ENCODE data around the gene DENND1A.

DNA sequence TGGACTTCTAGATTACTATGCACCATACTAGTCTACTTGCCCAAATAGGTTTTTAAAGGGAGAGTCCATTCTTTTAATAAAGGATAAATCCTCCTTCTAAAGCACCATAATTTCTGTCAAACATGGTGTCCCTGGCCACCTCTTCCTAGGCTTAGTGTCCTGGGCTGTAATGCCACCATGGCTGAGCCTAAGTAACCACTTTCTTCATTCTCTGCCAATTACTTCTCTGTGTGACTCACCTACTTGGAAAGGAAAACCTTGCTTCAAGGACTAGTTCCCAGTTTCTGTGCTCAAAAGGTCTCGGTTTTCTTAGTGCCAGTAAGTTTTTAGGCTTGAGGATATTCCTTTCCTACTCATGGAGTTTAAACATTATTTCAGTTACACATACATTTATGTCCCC lies 273.4 kb downstream of the DENND1A start:
- TF ChIP-seq ZNF292 (CRISPR knock-in tag; IDR thresholded peaks at IDR 0.05; ENCODE audit: borderline replicate concordance, low read depth) (no peak), HNRNPH1 (optimal IDR thresholded peaks at IDR 0.05; ENCODE audit: low read depth, low read length) (no peak), IRF2 (CRISPR knock-in tag; IDR thresholded peaks at IDR 0.05) (no peak), EED (CRISPR knock-in tag; IDR thresholded peaks at IDR 0.05) (no peak), GATAD2A (CRISPR knock-in tag; IDR thresholded peaks at IDR 0.05) (no peak), GABPA (IDR thresholded peaks at IDR 0.05; ENCODE audit: low read depth, low read length) (no peak), GABPA (CRISPR knock-in tag; IDR thresholded peaks at IDR 0.05; ENCODE audit: low read depth) (no peak), TCF12 (IDR thresholded peaks at IDR 0.05) (no peak), TCF12 (CRISPR knock-in tag; IDR thresholded peaks at IDR 0.05) (no peak), TP53 (CRISPR knock-in tag; conservative IDR thresholded peaks at IDR 0.05) (no peak)
- TF ChIP-seq, protein P1, sequence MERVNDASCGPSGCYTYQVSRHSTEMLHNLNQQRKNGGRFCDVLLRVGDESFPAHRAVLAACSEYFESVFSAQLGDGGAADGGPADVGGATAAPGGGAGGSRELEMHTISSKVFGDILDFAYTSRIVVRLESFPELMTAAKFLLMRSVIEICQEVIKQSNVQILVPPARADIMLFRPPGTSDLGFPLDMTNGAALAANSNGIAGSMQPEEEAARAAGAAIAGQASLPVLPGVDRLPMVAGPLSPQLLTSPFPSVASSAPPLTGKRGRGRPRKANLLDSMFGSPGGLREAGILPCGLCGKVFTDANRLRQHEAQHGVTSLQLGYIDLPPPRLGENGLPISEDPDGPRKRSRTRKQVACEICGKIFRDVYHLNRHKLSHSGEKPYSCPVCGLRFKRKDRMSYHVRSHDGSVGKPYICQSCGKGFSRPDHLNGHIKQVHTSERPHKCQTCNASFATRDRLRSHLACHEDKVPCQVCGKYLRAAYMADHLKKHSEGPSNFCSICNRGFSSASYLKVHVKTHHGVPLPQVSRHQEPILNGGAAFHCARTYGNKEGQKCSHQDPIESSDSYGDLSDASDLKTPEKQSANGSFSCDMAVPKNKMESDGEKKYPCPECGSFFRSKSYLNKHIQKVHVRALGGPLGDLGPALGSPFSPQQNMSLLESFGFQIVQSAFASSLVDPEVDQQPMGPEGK (CRISPR knock-in tag; IDR thresholded peaks at IDR 0.05), result no peak
- TF ChIP-seq, protein P2, sequence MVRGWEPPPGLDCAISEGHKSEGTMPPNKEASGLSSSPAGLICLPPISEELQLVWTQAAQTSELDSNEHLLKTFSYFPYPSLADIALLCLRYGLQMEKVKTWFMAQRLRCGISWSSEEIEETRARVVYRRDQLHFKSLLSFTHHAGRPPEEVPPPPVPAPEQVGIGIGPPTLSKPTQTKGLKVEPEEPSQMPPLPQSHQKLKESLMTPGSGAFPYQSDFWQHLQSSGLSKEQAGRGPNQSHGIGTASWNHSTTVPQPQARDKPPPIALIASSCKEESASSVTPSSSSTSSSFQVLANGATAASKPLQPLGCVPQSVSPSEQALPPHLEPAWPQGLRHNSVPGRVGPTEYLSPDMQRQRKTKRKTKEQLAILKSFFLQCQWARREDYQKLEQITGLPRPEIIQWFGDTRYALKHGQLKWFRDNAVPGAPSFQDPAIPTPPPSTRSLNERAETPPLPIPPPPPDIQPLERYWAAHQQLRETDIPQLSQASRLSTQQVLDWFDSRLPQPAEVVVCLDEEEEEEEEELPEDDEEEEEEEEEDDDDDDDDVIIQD (CRISPR knock-in tag; IDR thresholded peaks at IDR 0.05; ENCODE audit: low read depth), result no peak
- TF ChIP-seq, protein P3, sequence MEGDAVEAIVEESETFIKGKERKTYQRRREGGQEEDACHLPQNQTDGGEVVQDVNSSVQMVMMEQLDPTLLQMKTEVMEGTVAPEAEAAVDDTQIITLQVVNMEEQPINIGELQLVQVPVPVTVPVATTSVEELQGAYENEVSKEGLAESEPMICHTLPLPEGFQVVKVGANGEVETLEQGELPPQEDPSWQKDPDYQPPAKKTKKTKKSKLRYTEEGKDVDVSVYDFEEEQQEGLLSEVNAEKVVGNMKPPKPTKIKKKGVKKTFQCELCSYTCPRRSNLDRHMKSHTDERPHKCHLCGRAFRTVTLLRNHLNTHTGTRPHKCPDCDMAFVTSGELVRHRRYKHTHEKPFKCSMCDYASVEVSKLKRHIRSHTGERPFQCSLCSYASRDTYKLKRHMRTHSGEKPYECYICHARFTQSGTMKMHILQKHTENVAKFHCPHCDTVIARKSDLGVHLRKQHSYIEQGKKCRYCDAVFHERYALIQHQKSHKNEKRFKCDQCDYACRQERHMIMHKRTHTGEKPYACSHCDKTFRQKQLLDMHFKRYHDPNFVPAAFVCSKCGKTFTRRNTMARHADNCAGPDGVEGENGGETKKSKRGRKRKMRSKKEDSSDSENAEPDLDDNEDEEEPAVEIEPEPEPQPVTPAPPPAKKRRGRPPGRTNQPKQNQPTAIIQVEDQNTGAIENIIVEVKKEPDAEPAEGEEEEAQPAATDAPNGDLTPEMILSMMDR (CRISPR knock-in tag; IDR thresholded peaks at IDR 0.05), result no peak
- TF ChIP-seq, protein P4, sequence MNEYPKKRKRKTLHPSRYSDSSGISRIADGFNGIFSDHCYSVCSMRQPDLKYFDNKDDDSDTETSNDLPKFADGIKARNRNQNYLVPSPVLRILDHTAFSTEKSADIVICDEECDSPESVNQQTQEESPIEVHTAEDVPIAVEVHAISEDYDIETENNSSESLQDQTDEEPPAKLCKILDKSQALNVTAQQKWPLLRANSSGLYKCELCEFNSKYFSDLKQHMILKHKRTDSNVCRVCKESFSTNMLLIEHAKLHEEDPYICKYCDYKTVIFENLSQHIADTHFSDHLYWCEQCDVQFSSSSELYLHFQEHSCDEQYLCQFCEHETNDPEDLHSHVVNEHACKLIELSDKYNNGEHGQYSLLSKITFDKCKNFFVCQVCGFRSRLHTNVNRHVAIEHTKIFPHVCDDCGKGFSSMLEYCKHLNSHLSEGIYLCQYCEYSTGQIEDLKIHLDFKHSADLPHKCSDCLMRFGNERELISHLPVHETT (CRISPR knock-in tag; conservative IDR thresholded peaks at IDR 0.05), result no peak
